ENCODE results near the gene SSTR5.
"Not testable (repeated sequence)": the region's sequence is repeated elsewhere in the genome, so short reads cannot be mapped to it uniquely, and the experiment has no call there.

SSTR5 gene

DNA sequence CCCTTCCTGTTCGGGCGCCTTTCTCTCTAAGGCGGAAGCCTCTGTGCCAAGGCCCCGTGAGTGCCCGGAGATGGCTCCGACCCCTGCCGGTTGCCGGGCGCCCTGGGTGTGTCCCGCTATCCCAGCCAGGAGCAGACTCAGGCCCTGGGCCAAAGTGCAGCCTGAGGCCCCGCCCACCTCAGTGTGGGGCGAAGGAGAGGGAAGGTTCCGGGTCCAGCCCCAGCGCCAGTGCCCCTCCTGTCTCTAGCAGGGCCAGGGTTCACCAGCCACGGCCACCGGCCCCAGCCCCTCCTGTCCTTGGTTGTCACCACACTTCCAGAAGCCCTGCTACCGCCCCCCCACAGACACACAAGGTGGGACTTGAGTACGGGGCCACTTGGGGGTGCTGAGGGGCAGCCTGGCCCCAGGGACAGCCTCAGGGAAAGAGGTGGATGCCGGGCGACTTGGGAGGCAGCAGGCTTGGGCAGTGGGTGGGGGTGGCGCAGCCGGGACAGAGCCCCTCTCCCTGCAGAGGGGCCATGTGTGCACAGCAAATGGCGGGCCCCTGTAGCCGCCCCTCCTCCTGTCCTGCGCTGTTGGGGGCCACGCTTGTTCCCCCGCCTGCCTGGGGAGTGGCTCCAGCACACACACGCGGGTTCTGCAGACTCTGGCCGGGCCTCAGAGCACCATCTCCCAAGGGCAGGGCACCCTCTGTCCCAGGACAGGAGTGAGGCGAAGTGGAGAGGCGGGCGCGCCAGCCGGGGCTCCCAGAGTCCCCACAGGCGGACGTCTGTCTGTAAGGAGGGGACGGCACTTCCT, 17.5 kb downstream of the SSTR5 start:
- in situ Hi-C loops (cut with HindIII; ENCODE audit: low sequenced_read_pairs), result no loop called here

DNA sequence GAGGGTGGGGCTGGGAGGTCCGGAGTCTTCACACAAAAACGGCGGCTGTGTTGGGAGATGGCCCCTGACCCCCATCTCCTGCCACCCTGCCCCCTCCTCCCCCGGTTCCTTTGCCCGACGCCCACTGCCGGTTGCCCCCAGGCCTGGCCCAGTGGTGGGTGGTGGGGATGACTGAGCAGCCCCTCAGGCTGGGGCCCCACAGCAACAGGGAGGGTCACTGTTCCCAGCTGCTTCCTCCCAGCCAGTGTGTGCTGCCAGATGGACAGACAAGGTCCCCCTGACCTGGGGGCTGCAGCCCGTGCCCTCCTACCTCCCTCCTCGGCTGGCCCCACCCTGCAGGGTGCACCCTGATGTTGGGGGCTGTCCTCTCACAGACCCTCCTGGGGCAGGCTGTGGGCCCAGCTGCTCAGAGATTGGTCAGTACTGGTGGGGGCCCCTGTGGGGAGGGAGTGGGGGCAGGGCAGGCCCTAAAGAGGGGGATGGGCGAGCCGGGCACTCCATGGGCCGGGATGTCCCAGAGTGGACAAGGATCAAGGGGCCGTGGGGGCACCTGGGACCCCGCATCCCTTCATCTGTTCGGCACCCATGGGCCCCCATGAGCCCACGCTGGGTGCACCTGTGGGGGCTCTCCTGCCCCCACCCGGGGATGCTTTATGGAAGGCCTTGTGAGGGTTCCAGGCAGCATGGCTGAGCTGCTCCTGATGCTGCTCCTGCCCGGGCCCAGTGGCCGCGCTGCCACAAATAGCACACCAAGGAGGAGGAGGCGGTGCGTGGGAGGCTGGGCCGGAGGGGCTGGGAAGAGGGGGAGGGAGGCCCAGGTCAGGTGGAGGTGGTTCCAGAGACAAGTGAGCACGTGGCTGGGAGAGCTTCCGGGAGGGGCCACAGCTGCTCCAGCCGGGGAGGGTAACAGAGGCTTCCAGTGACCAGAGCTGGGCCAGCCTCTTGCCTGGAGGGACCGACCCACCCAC, 18.4 kb downstream of the SSTR5 start:
- in situ Hi-C loops (cut with HindIII; ENCODE audit: low sequenced_read_pairs), result no loop called here

DNA sequence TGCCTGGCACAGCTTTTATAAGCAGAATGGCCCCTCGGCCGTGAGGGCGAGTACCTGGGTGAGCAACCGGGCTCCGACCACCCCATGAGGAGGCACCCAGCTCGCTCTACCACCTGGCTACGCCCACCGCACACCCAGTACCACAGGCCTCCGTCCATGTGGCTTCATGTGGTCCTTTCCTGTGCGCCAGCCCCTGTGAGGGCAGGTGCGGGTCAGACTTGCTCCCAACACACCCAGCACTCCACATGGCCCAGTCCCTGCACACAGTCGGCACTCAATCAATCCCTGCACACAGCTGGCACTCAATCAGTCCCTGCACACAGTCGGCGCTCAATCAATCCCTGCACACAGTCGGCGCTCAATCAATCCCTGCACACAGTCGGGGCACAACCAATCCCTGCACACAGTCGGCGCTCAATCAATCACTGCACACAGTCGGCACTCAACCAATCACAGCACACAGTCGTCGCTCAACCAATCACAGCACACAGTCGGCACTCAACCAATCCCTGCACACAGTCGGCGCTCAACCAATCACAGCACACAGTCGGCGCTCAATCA, 19.5 kb downstream of the SSTR5 start:
- in situ Hi-C loops (cut with HindIII; ENCODE audit: low sequenced_read_pairs), result no loop called here

DNA sequence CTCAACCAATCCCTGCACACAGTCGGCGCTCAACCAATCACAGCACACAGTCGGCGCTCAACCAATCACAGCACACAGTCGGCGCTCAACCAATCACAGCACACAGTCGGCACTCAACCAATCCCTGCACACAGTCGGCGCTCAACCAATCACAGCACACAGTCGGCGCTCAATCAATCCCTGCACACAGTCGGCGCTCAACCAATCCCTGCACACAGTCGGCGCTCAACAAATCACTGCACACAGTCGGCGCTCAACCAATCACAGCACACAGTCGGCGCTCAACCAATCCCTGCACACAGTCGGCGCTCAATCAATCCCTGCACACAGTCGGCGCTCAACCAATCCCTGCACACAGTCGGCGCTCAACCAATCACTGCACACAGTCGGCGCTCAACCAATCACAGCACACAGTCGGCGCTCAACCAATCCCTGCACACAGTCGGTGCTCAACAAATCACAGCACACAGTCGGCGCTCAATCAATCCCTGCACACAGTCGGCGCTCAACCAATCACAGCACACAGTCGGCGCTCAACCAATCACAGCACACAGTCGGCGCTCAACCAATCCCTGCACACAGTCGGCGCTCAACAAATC, 20.2 kb downstream of the SSTR5 start:
- in situ Hi-C loops (cut with HindIII; ENCODE audit: low sequenced_read_pairs), result not testable (repeated sequence)

DNA sequence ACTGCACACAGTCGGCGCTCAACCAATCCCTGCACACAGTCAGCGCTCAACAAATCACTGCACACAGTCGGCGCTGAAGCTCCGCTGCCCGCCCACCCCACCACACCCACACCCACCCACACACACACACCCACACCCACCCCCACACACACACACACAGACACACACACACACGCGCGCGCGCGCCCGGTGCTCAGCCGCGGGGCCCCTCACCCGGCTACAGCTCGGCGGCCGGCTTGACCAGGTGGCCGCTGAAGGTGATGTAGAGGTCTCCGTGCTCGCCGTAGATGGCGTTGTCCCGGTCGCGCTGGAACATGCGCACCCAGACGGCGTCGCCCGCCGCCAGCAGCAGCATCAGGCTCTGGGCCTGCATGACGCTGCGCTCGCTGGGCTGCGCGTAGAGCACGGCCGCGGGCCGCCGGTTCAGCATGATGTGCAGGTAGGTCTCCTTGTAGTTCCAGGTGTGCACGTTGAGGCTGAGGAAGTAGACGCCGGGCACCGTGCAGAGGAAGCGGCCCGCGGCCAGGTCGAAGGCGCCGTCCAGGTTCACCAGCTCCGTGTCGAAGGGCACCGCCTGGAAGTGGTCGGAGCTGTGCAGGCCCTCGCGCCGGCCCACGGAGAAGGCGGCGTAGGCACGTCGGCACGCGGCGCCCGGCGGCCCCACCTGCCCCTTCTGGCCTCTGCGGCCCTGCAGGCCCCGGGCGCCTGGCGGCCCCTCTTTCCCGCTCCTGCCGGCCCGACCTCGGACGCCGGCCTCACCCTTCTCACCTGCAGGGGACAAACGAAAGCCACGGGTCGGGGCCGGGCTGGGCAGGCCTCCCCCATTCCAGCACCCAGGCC, 21.0 kb downstream of the SSTR5 start:
- in situ Hi-C loops (cut with HindIII; ENCODE audit: low sequenced_read_pairs), result no loop called here

DNA sequence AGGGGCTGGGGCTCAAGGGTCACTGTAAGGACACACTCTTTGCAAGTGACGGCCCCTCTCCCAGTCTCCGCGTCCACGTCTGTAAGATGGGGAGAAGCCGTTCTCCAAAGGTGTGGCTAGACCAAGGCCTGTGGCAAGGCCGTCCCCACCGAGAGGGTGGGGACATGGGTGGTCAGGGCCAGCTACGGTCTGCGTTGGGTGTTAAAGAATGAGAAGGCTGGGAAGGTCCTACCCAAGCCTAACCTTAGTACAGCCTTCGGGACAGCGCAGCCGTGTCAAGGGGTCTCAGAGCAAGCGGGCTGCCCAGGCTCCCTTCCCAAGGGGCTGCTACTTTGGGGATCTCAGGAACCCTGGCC, 21.6 kb downstream of the SSTR5 start:
- in situ Hi-C loops (cut with HindIII; ENCODE audit: low sequenced_read_pairs), result no loop called here

DNA sequence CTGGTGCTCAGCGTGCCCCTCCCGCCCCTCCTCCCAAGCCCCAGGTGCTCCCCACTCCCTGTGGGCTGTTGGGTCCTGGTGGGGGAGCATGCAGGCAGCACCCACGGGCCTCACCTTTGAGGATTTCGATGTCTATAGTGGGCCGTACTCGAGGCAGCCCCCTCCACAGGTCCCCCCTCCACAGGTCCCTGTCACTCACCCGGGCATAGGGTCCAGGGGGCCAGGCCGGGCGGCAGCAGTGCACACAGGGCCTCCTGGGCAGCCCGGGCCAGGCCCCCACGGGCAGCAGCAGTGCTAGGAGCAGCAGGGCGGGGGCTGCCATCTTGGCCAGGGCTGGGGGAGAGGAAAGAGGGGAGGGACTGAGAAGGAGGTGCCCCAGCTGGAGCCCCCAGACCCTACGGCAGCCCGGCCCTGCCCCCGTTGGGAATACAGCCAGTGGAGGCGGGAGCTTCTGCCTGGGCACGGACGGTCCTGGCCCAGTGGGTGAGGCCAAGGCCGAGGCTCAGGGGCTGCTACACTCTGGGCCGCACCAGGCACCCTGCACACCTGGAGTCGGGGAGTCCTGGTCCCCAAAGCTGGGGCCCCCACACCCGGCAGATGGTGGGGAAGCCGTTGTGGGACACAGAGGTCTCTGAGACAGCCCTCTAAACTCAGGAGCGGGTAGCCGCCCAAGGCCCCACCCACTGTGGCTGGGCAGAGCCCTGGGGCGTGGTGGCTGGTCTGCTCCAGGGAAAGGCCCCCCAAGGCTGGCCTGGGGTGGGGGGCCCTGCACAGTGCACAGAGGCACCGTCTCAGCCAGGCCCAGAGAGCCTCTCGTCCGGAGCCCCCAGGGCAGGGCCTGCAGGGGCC, 22.3 kb downstream of the SSTR5 start:
- in situ Hi-C loops (cut with HindIII; ENCODE audit: low sequenced_read_pairs), result no loop called here

DNA sequence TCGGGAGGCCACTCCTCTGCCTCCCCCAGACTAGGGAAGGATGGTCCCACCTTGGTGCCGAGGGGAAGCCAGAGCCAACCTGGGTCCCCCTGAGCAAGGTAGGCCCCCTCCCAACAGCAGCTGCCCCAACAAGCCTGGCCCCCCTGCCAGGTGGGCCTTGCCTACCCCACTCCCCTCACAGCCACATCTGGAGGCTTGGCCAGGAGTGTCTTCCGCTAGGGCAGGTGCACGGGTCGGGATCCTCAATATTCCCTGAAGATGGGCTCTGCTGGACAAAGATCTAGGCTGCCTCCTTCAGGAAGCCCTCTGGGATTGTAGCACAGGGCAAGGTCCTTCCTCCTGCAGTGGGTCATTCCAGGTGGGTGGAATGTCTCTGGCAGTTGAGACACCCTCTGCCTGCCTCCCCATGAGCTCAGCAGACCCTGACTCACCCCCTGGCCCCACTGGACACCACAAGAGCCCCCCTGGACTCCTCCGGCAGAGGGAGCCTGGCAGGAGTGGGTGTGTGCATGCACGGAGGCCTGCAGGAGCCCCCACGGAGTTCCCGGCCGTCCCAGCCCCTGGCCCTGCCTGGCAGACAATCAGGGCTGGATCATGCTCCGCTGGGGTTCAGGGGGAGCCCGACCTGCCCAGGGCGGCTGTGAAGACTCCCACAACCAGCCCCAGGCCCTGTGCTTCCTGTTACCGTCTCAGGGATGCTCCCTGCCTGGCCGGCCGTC, 23.1 kb downstream of the SSTR5 start:
- in situ Hi-C loops (cut with HindIII; ENCODE audit: low sequenced_read_pairs), result no loop called here

DNA sequence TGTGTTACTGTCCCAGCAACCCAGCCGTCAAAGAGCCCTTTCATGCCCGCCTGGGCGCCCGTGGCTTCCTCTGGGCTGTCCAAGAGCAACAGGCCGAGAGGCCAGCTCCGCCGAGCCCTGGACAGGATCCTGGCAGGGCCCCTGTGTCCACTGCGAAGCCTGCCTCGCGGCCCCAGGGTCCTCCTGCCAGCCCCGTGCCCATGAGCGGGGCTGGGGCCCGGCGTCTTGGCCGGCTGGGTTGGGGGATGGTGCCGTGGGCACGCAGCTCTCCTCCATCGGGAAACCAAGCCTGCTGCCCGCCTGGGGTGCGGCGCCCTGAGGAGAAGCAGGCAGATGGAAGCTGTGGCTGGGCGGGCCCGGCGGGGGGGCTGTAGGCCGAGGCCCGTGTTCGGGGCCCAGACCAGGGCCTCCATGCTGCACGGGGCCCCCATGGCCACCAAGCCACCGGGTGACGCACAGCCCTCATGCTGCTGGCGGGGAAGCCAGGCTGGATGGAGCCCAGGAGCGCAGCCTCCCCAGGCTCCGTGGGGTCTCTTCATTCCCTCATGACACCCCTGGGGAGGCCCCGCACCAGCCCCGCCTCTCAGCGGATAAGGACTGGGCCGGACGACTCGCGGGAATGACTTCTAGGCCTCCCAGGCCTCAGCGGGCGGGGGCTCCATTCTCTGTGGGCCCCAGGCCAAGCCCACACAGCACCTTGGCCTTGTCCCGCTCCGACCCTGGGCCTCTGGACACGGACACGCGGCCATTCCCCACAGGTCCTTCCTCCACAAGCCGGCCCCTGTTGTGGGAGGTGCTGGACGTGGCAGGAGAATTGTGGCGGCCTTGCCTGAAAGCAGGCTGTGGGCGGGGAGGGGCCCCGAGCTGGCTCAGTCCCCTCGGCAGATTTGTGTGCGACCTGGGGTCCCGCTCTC, 23.9 kb downstream of the SSTR5 start, which contains the start of gene C1QTNF8:
TSS of gene C1QTNF8 (minus strand) at position 76 of the 914 bp plus-strand sequence. CDS start 1,322 bp downstream, outside the sequence.
- in situ Hi-C loops (cut with HindIII; ENCODE audit: low sequenced_read_pairs), result no loop called here

DNA sequence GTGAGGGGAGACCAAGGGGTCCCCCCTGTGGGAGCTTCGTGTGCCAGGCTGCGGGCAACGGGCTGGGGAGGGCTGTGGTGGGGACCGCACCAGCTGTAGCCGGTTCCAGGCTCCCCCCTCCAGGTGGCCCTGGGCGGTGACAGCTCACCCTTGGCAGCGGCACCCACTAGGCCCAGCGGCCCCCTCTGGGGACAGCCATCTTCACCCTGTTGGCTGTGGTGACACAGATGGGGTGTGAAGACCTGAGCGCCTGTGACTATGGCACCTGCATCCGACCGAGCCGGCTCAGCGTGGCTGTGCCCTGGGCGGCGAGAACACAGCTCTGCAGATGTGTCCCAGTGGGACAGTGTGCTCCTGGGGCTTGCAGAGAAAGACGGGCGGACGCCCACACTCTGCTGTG, 24.6 kb downstream of the SSTR5 start:
- in situ Hi-C loops (cut with HindIII; ENCODE audit: low sequenced_read_pairs), result no loop called here

DNA sequence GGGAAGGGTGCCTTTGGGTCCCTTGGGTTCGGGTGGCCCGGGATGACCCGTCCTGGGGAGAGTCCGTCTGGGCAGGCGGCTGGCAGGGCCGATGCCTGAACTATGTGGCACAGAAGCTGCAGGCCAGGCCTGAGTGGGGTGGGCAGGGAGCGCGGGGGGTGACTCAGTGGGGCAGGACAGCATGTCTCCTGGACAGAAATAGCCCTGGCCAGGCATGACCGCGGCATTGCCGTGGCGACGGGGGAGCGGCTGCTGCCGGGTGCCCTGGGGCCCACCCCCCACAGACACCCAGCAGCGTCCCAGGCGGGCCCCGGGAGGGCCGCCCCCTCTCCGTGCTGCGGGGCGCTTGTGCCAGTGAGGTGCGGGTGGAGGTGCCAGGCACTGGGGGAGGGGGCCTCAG, 25.3 kb downstream of the SSTR5 start:
- in situ Hi-C loops (cut with HindIII; ENCODE audit: low sequenced_read_pairs), result no loop called here

DNA sequence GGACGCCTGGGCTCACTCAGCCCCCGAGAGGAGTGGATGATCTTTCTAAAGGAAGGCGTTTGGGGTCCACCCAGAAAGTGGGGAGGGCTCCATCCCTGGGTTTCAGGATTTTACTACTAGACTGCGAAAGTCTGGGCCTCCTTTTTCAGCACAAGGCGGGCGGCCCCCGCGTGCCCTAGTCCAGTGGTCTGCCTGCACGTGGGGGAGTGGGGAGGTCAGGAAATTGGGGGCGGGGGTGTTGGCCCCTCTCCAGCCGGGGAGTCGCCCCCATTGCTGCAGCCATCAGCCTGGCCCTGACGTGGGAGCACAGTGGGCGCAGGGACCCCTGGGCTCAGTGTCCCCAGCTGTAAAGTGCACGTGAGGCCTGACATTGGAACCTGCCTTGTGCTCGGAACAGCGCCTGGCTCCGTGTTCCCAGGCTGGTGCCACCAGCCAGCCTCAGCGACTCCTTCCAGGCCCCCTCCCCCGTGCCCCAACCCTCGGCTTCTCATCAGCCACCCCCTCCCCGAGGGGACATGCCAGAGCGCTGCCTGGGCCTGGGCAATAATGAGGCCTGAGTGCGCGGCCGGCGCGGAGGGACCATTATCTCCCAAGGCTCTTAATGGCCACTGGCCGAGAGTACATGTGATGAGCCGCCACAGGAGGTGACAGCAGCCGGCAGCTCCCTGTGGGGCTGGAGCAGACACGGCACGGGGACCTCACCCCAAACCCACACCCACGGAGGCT, 25.9 kb downstream of the SSTR5 start:
- in situ Hi-C loops (cut with HindIII; ENCODE audit: low sequenced_read_pairs), result no loop called here

DNA sequence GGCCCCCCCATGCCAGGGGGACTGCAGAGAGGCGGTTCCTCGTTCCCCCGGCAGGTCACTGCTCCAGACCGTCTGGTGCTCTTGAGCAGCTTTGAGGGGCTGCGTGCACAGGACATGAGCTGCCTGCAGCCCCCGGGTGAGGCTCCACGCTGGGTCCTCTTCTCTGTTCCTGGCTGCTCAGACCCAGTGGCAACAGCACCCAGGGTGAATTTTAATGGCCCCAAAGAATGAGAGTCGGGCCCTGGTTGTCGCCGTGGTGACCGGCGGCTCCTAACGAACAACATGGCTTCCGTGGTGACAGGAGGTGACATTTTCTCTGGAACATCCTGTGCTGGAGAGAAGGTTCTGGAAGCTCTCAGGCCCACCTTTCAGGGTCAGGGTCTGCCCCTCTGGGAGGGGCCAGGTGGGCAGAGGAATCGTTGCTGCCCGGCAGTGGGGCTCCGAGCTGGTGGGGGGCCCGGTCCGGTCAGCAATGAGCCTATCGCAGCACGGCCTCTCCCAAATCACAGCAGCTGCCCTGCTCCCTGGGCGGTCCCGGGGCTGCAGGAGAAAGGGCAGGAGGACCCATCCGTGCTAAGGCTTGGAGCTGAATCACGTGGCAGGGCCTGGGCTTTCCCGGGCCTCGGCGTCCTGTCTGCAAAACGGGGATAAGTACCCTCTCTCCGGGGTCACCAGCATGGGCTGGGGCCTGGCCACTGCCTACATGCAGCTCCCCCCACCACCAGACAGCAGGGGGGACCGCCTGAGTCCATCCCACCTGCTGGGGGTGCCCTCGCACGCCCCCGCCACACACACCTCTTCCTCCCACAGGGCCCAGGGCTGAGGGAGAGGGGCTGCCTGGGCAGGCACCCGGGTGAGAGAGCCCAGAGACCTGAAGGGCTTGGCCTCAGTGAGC, 26.9 kb downstream of the SSTR5 start:
- in situ Hi-C loops (cut with HindIII; ENCODE audit: low sequenced_read_pairs), result no loop called here

DNA sequence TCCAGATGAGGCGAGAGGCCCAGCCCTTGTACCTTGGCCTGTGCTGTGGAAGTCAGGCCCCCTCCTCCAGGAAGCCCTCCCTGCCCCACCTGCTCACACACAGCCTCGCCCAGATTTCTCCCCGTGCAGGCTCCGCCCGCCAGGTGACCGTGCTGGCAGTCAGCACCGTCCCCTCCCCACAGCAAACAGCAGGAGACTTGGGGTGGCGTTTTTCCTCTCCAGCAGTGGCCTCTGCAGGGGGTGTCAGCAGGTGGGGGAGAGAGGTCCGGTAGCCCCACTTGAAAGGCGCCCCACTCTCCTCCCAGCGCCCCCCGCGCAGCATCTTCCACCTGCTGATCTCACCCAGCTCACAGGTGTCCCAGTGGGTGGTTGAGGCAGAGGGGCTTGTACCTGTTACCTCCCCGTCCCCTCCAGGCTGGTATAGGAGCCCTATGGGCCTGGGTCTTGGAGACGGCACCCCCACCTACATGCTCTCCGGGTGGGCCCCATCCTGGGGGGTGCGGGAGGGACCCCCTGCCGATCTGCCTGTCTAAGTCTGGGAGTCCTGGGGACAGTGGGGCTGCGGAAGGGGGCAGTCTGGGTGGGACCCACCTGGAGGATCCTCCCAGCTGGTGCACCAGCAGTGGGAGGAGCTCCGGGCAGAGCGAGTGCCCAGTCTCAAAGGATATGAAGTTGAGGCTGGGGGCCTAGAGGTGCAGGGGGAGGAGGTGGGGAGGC, 27.7 kb downstream of the SSTR5 start:
- in situ Hi-C loops (cut with HindIII; ENCODE audit: low sequenced_read_pairs), result no loop called here

DNA sequence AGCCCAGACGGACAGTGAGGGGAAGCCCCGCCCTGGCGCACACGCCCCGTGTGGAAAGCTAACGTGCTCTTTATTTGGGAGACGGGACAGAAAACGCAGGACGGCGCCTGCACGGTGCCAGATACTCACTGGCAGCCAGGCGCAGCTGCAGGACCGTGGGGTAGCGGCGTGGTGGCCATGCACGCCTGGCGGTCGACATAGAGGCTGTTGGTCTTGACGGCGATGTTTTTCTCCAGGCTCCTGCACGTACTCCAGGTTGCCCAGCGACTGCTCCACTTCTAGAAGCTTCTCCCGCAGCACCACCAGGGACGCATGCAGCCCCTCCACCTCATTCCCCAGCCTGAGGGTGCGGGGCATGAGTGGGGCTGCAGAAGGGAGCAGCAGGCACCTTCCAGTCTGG, 28.6 kb downstream of the SSTR5 start:
- in situ Hi-C loops (cut with HindIII; ENCODE audit: low sequenced_read_pairs), result no loop called here
